22Rv1 (cell line): ENCODE results near the gene SH3RF1.

Source experiments
- H3K27ac ChIP-seq: fragments of 450-650 bp; 2 replicates; pipeline ENCODE4 v1.5.1; 2017
- ZFX ChIP-seq: fragments of 450-650 bp; IDR thresholded peaks from 2 replicates; pipeline ENCODE4 v1.6.1; 2017; ENCODE audit warnings: antibody characterized with exemption, borderline replicate concordance
- TF ChIP-seq, protein P1 (sequence below): fragments of 450-650 bp; IDR thresholded peaks from 2 replicates; pipeline ENCODE4 v1.5.1; 2017; ENCODE audit warnings: mild to moderate bottlenecking

SH3RF1 gene

DNA sequence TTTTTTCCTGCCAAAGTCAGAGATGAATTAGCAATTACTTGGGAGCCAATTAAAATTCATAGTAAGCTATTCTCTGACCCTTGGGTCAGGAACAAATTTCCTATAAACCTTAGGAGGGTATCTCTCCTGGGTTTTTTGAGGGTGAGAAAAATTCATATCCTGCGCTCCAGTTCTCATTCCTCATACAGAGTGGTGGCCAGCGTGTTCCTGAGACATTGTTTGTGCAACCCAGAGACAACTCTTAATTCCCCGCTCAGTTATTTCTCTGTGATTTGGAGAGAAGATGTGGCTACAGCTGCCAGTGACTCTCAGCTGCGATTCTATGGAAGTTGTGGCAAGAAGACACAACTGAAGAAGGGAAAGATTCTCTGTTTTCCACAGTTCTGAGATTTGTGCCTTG lies 222.8 kb downstream of the SH3RF1 start:
- no peak for TF ChIP-seq ZFX
- TF ChIP-seq, protein P1, sequence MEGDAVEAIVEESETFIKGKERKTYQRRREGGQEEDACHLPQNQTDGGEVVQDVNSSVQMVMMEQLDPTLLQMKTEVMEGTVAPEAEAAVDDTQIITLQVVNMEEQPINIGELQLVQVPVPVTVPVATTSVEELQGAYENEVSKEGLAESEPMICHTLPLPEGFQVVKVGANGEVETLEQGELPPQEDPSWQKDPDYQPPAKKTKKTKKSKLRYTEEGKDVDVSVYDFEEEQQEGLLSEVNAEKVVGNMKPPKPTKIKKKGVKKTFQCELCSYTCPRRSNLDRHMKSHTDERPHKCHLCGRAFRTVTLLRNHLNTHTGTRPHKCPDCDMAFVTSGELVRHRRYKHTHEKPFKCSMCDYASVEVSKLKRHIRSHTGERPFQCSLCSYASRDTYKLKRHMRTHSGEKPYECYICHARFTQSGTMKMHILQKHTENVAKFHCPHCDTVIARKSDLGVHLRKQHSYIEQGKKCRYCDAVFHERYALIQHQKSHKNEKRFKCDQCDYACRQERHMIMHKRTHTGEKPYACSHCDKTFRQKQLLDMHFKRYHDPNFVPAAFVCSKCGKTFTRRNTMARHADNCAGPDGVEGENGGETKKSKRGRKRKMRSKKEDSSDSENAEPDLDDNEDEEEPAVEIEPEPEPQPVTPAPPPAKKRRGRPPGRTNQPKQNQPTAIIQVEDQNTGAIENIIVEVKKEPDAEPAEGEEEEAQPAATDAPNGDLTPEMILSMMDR = no peak
- no peak overlapping the region for H3K27ac ChIP-seq

DNA sequence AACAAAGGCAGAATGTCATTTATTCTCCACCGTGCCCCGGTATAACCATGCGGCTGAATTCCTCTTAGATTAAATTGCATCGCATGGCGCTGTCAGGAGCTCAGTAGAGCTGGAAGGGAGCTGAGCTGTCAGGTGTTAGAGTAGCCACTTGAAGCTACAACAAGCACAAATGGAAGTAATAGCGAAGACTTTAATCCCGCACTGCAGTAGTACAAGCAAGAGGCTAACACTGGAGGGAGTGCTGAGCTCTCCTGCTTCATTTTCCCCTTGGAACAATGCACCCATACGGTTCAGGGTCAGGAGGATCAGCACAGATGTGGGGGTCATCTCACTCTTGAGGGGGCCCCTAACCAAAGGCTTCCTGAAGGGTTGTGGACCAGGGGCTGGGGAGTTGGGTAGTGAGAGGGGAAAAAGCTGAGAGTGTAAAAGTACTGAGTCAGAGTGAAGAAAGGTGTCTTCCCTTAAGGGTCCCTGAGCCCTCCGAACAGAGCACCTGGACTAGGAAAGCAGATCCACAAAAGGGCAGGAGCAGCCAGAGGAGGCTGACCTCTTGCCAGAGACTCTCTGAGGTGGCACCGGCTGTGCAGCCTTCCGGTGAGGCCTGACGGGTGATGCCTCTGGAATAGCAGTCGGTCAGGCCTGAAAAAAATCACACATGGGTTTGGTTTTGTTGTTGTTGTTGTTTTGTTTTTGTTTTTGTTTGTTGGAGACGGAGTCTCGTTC lies 224.7 kb downstream of the SH3RF1 start:
- H3K27ac ChIP-seq = no peak overlapping the region
- TF ChIP-seq ZFX = no peak
- TF ChIP-seq, protein P1 = no peak

DNA sequence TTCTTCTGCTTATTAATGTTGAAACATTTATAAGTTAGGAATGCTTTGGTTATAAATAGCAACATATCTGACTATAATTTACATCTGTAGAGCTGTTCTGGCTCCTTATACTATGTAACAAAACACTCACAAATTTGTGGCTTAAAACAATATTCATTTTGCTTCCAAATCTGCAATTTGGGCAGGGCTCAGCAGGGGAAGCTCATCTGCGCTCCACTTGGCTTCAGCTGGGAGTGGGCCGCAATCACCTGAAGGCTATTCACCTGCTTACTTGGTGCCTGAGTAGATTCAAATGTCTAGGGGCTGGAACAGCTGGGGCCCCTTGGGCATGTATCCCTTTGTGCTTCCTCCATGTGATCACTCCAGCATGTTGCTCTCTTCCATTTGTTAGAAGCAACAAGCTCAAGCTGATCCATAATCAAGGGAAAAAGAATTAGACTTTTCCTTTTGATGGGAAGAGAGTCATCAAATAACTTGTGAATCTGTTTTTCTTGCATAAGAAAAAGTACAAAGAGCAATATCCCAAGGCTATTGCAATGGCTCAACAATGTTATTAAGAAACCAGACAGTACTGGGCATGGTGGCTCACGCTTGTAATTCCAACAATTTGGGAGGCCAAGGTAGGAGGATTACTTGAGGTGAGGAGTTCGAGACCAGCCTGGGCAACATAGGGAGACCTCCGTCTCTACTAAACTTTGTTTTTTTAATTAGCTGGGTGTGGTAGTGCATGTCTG lies 225.9 kb downstream of the SH3RF1 start:
- no peak overlapping the region for H3K27ac ChIP-seq
- TF ChIP-seq, protein P1 = no peak
- no peak for TF ChIP-seq ZFX
